Activated naive CD4-positive, alpha-beta T cell treated with anti-CD3 and anti-CD28 coated beads, Interleukin-2, amount 50 U/mL, for 16 hours (primary cell): ENCODE results near the gene MYRF.

Experiments
- DNase-seq: peaks from one replicate; pipeline ENCODE4 v3.0.0-alpha.2; 2020

MYRF gene

DNA sequence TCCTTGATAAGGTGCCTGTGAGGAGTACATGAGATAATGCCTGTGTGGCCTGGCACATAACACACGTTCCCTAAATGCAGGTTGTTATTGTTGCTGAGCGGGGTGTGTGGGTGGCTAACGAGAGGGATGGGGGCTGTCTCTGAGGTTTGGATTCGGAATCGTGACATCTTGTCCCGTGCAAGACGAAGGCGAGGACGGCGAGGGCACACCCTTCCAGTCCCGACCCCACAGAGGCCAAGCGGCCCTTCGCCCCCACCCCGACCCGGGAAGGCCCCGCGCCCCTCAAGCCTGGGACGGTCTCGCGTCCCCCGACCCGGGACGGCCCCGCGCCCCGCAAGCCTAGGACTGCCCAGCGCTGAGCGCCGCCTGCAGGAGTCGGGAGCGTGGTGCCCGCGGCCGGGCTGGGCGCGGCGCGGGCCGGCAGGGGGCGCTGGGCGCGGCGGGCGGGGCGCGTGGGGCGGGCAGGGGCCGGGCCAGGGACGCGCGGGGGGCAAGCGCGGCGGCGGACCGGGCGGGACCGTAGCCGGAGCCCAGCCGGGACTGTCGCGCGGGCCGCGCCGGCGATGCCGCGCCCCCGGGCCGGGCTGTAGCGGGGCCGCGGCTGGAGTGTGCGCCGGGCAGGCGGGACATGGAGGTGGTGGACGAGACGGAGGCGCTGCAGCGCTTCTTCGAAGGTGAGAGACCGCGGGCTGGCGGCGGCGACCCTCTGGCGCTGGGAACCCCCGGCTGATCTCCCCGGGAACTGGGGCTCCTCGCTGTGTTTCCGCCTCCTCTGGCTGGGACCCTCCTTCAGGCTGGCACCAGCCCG, at the start of gene MYRF:
TSS of gene MYRF (plus strand) at position 520 of the 808 bp plus-strand sequence. CDS start at position 629, 109 bp downstream.
- peak; percentile 65 for DNase-seq

DNA sequence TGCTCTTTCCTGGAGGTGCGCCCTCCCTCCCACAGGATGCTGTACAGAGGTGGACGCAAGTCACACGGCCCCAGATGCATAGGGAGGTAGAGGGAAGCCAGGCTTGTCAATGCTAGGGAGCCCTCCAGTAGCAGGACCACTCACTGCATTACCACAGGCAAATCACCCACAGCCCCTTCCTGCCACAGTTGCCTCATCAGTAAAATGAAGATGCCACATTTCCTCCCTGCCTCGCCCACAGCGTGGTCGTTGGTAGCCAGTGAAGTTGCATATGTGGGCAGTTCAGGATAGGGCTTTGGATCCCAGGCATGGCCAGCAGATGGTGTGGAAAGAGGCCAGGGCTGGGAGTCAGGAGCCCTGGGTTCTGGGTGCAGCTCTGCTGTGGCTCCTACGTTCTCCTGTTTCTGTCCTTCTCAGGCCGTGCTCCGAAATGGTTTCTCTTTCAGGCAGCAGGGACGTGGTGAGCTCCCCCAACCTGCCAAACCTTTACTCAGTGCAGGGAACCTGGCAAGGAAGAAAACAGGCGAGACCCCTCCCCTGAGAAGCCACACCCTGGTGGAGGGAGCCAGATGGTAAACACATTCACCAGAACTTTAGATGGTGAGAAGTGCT, 49.6 kb upstream of the MYRF start:
- no peak for DNase-seq

DNA sequence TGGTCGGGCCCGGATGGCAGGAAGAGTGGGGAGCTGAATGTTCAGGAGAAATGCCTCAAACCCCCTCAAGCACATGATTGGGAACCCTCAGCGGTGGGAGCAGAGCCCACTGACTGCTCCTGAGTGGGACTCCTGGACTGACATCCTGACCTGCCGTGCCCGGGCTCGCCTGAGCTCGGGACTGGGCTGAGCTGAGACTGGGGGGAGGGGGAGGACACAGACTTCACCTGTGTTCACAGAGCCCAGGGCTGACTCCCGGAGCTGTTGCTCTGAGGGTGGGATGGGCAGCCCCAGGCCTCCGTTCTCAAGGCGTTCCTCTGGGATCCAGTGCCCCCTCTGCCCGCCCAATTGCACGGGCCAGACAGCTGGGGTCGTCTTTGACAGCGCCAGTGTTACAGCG, 47.6 kb upstream of the MYRF start:
- DNase-seq, result no peak

DNA sequence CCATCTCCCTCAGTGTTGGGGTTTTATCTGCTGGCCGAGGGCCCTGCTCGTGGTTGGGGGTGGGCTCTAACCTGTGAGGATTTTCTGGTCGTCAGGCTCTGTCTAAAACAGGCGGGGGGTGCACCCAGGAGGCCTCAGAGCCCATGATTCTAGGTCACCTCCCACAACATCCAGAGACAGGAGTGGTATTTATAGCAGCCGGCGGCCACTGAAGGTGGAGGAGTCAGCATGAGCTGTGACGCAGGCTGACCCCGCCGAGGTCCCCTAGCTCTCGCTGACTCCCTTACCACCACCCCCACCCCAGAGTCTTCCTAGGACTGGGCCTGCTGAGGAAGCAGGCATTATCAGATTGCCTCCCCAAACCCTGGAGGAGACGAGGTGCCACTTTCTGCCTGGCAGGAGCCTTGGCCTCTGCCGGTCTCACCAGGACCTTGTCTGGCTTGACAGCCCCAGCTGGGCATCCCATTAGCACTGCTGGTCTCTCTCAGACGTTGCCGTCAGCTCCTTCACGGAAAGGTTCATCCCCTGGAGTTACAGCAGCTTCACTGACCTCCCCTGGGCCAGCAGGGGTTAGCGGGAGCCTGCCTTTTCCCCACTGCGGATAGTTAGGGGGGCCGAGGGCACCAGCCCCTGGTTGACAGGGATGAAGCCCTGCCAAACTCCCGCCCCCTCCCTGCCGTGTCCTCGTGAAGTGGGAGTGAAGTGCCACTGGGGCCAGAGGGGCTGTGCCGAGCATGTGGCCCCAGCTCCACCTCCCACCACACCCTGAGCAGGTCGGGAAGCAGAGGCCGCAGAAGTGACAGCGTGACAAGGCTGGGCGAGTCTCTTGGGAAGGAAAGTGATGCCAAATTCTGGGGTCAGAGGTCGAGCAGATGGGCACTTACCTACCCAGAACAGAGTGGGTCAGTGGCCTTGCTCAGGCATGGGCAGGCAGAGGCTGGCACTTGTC, 45.7 kb upstream of the MYRF start:
- no peak for DNase-seq

DNA sequence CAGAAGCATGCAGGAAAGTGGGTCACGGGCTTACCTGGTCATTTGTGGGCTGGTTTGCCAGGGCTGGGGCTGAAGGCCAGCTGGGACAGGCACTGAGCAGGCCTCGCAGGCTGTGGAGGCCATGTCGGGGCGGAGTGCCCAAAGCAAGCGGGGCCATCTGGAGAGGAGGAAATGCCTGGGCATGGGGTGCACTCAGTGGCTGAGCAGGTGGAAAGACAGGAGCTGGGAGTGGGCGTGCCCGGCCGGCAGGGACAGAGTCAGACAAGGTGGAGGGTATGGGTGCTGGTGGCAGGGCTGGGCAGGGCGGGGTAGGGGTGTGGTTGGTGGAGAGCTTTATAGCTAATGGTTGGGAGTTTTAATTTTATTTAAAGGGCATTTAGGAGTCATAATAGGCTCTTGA, 44.9 kb upstream of the MYRF start:
- DNase-seq, result no peak

DNA sequence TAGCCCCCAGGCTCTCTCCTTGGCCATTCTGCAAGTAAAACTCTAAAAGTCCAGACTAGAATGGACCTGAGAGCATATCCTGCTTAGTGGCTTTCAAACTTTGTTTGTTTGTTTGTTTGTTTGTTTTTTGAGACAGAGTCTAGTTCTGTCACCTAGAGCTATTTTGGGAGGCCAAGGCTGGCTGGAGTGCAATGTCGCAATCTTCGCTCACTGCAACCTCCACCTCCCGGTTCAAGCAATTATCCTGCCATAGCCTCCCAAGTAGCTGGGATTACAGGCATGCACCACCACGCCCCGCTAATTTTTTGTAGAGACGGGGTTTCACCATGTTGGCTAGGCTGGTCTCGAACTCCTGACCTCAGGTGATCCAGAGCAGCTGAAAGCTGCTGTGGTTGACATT, 43.3 kb upstream of the MYRF start:
- no peak for DNase-seq

DNA sequence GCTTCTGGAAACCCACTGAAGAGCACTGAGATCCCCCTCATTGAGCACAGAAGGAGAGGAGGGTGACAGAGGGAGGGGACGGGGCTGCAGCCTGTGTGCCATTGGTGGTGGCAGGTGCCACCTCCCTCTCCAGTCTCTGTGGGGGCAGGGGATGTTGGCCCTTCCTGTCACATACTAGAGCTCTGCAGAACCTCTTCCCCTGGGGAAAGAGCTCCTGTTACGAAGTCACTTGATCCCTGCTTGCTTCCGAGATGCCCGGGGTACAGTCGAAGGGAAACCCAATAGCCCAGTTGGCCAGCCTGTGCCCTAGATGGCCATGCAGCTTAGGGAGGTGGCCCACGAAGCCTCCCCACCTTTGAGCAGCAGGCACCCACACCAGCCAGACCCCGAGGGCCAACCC, 42.9 kb upstream of the MYRF start:
- no peak for DNase-seq

DNA sequence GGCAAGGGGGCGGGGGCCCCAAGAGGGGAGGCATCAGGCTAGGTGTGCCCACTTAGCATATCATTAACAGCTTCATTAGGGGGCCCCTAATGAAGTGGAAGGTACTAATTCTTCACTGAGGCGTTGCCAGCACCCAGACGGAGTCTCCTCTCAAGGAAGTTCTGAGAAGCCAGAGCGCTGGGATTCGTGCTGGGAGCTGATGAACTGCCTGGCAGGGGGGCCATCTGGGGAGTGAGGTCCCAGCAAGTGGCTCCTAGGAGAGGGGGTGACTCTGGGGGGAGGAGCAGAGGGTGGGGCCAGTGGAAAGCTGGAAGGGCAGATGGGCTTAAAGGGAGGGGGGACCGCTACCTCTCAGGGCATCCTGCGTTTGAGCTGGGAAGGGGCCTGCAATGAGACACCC, 42.4 kb upstream of the MYRF start:
- DNase-seq, result no peak

DNA sequence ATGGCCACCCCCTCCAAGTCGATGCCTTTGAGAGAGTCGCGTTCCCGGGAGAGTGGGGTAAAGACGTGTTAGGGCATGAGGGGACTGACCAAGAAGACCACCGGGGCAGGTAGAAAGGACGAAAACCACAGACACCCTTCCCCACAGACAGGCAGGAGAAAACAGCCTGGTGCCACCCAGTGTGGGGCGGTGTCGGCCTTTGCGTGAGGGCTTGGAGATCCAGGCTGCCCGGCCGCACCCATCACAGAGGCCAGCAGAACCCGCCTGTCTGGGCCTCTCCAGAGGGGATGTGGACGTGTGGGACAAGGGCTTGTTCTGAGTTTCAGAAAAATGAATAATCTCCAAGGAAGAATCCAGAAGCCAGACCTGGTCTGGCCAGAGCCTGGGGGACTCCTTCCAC, 41.4 kb upstream of the MYRF start:
- no peak for DNase-seq

DNA sequence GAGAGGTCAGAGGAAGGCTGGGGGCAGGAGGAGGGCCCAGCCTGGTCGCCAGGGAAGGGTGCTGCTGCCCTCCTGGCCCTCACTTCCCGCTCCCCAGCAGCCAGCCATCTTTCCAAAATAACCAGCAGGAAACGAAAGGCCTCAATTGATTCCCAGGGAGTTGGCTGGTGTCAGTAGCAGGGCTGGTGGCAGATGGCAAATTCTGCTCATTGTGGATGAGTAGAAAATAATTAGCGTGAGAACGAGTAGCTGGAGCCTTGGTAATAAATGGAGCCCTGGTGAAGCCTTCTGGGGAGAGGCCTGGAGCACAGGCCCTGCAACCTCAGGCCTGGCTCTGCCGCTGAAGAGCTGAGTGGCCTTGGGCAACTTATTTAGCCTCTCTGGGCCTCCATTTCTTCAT, 40.9 kb upstream of the MYRF start:
- no peak for DNase-seq

DNA sequence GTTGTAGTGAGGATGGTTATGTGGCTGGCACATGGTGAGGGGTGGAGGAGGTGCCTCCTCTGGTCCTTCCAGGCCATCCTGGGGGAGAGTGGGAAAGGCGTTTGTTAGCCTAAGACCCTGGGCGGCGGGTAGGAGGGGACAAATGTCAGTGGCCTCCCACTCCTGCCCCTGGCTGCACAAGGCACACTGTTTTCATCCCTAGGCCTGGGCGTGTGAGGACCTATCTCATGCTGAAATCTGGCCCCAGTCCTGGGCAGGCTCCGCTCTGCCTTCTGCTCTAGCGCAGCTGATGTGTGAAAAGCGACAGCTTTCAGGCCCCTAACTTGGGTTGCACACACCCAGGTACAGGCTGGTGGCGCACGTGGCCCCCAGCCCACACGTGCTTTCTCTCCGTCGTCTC, 40.1 kb upstream of the MYRF start:
- DNase-seq, result no peak

DNA sequence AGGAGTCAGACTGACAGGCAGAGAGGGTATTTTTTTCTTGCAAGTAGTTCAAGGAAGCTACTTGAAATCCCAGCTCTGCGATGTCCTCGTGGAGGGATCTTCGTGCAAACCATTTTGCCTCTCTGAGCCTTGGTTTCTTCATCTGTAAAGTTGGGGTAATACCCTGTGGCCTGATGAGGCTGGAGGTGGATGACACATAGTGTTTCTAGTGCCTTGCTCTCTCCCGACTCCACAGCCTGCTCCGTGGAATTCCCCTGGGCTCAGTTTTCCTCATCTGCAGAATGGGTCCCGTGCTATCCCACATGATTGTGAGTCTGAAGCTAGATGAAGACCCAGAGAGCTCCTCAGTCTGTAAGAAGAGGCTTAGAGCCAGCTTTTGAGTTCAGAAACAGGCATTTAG, 39.6 kb upstream of the MYRF start:
- no peak for DNase-seq

DNA sequence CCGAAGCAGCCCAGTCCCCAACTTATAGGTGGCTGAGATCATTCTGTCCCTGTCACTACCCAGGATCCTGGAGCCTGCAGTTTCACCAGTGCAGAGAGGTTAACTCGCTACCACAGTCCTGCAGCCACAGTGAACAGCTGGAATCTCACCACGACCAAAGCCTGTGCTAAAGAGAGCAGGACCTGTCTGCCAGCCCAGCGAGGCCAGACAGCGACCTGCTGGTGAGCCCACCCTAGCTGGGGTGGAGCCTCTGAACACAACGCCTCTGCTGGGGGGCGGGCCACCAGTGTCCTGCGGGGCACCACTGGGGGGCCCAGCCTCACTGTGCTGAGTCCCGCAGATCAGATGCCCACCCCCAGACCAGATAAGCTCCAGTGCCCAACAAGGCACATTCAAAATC, 39.0 kb upstream of the MYRF start:
- DNase-seq, result no peak

DNA sequence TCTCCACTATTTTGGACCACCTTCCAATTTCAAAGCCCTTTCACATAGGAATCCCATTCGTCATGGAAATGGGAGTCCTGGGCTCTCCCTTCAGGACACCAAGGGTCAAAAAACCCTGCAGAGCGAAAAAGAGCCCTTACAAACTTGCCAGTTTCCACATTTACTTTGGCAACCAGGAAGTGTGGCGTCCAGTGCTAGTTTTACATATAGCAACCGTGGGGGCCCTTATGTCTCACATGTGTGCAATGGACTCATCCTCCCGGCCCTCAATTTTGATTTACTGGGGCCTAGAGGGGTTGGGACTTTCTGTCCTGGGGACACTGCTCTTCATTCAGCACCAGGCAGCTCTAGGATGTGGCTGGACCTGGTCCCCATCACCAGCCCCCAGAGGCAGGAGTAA, 38.5 kb upstream of the MYRF start:
- no peak for DNase-seq

DNA sequence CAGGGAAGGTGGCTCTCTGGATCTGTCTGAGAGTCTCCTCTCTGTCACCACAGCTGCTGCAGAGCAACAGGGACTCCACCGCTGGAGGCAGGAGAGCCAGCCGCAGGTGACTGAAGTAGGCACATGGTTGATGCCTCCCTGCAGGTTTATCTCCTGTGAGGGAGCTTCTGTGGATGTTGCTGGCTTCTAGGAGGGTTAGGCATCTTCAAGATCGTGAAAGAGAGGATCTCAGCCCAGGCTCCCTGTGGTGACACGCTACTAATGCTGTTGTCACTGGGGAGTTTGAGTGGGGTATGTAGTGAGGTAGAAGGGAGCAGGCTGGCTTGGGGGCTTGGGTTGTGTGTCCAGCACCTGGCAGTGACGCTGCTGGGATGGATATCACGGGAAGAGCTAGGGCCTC, 38.1 kb upstream of the MYRF start:
- DNase-seq, result no peak

DNA sequence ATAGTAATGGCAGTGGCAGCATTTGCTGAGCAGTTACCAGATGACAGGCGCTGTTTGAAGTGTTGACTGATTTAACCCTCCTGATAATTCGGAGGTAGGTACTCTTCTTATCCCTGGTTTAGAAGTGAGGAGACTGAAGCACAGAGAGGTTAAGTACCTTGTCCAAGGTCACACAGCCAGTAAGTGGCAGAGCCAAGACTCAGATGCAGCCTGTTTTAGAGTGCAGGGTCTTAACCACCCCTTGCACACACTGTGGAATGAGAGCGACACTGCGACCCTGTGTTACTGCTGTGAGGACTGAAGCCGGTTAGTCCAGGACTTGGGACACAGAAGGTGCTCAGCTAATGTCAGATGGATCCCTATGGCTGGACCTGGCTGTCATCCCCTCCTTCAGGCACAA, 37.5 kb upstream of the MYRF start:
- no peak for DNase-seq

DNA sequence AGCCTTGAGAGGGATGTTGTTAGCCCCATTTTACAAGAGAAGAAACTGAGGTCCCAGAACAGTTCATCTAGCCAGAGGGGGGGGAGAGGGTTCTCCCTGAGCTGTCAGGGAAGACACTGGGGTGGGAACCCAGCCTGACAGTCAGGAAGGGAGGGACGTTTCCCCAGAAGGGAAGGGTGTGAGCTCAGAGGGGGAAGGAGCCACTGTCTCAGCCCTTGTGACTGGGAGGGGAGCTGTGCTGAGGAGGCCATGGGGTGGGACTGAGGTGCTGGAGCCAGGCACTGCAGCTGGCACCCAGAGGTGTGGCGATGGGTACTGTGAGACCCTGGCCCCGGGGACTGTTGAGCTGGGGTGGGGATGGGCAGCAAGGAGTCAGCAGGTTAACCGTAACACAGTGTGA, 36.6 kb upstream of the MYRF start:
- DNase-seq, result no peak

DNA sequence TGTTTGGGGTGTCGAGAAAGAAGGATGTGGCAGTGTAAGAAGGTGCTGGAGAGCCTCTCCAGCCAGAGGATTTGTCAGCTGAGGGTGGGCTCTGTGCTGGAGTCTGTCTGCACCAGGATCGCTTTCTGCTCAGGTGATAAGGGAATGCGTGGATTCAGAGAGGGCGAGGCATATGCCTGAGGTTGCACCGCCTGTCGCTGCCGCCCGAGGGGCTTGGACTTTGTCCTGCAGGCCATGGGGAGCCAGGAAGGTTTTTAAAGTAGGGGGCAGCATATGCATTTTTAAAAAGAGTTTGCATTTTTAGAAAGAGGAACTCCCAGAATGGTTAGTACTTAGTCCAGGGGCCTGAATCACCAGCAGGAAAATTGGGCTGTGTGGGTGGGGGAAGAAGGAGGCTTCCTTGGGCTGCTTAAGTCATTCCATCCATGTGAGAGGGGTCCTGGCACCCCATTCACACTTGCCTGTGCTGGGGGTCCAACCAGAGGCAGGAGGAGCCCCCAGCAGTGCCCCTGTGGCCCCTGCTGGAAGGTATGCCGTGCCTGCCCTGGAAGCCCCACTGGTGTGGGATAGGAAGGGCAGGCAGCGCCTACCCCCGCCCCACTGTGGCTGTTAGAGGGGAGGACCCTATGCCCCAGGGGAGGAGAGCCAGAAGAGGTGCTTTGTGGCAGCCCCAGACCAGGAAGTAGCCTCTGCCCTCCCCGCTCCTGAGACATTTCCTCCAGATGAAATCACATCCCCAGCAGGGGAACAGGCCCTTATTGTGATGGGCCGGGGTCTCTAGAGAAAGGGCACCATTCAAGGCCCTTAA, 35.8 kb upstream of the MYRF start:
- no peak for DNase-seq

DNA sequence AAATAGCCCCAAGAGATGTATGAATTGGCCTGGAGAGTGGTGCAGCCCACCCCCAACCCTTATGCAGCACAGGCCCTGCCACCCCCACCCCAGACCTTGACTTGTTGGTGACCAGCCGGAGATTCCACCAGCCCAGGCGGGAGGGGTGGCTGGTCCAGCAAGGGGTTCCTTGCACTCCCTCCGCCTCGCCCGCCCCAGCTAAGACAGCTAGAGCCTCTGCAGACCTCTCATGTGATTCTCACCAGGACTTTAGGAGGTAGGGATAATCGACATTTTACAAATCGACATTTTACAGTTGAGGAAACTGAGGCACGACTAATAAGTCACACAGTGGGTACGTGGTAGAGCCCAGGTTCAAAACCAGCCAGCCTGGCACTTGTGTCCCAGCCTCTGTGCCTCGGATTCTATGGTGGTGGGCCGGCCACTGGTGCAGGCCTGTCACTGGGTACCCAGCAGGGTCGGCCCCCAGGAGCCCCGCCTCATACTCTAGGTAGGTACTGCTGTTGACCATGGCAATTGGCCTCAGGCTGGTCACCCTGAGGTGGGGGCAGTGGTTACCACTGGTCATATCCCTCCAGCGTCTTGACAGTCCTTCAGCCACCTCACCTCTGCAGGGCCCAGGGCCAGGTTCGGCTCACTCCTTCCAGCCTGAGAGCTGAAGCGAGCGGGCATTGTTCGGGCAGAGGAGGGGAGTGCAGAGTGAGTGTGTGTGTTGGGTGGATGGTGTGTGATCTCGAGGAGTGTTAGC, 35.0 kb upstream of the MYRF start:
- no peak for DNase-seq

DNA sequence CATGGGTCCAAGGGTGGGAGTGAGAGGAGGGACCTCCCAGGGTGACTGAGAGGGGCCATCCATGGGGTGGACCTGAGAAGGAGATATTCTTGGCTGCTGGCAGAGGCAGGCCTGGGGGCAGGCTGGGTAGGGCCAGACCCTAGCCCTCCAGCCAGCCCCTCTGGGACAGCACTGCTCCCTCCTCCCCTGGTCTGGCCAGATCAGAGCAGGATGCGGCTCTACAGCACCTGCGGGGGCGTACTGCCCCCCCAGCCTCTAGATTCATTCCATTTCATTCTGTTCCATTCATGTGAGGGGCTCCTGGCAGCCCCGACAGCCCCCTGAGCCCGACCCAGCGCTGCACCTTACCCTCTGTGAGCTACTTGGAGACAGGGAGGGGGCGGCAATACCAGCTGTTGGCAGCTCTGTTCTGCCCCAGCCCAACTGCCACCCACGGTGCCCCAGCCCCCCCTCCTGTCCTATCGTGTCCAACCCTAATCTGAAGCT, 34.3 kb upstream of the MYRF start:
- no peak for DNase-seq

DNA sequence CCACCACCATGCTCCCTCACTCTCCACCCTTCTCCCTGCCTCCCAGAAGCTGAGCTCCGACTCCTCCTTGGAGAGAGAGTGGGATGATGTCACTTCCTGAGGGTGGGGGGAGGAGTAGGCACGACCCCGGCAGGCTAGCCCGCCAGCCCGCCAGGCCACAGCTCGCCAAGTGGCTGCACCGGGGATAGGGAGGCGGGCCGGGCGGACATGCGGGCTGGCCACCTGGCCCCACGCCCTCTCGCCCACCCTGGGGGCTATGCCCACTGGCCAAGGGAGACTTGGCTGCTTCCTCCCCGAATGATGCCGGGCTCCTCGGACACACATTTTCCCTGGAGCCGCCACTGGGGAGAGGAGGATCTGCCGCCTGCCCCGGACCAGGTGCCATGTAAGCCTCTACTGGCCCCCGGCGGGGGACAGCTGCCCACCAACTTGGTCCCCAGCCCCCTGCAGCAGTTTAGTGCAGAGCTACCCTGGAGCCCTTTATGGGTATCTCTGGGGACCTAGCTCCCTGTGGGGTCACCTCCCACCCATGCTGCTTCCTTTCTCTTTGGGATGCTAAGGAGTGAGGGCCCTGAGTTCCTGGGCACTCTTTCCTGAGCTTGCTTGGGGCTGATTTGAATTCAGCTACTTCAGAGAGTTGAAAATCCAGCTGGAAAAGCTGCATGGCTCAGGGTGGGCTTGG, 33.7 kb upstream of the MYRF start:
- DNase-seq, result no peak
